Stomach (tissue), 4 donors: ENCODE data around the gene NBPF20.
"Not testable (repeated sequence)": the region's sequence is repeated elsewhere in the genome, so short reads cannot be mapped to it uniquely, and the experiment has no call there.

ENCODE experiments used
- EP300 ChIP-seq: sonication (generic); formaldehyde crosslinking; IDR thresholded peaks from one replicate; pipeline ENCODE4 v1.6.1; 2017; ENCODE audit warnings: antibody characterized with exemption
- POLR2A ChIP-seq, 4 donors: fragments of 450-650 bp; IDR thresholded peaks; one replicate each; pipeline ENCODE4 v1.6.1; 2016; ENCODE audit warnings: antibody characterized with exemption in 4 of 4, control low read depth in 2 of 4, mild to moderate bottlenecking in 1 of 4, moderate library complexity in 1 of 4
- POLR2AphosphoS5 ChIP-seq, 3 donors: sonication (generic); formaldehyde crosslinking; IDR thresholded peaks; one replicate each; pipeline ENCODE4 v1.6.1; 2016; ENCODE audit warnings: antibody characterized with exemption in 3 of 3
- TF ChIP-seq, protein P1 (sequence below), 7 experiments: fragments of 450-650 bp in 4 of 7; fragments of 200-600 bp in 3 of 7; sonication (generic) in 3 of 7; IDR thresholded peaks; one replicate each; pipeline ENCODE4 v1.5.1; 2016 to 2019; ENCODE audit warnings: antibody characterized with exemption in 7 of 7, control low read depth in 2 of 7, mild to moderate bottlenecking in 1 of 7

DNA sequence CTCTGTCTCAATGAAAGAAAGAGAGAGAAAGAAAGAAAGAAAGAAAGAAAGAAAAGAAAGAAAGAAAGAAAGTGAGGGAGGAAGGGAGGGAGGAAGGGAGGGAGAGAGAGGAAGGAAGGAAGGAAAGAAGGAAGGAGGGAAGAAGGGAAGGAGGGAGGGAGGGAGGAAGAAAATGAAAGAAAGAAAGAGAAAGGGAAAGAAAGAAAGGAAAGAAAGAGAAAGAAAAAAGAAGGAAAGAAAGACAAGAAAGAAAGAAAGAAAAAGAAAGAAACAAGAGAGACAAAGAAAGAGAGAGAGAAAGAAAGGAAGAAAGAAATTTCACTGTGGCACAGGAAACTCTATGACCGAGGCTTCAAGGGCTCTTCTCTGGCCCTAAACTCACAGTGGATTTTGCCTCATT lies 33.7 kb upstream of the NBPF20 start:
- TF ChIP-seq, protein P1, sequence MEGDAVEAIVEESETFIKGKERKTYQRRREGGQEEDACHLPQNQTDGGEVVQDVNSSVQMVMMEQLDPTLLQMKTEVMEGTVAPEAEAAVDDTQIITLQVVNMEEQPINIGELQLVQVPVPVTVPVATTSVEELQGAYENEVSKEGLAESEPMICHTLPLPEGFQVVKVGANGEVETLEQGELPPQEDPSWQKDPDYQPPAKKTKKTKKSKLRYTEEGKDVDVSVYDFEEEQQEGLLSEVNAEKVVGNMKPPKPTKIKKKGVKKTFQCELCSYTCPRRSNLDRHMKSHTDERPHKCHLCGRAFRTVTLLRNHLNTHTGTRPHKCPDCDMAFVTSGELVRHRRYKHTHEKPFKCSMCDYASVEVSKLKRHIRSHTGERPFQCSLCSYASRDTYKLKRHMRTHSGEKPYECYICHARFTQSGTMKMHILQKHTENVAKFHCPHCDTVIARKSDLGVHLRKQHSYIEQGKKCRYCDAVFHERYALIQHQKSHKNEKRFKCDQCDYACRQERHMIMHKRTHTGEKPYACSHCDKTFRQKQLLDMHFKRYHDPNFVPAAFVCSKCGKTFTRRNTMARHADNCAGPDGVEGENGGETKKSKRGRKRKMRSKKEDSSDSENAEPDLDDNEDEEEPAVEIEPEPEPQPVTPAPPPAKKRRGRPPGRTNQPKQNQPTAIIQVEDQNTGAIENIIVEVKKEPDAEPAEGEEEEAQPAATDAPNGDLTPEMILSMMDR (IDR thresholded peaks at IDR 0.05) = not testable (repeated sequence)
- TF ChIP-seq POLR2A (IDR thresholded peaks at IDR 0.05); EP300; POLR2AphosphoS5 (IDR thresholded peaks at IDR 0.05): not testable (repeated sequence)
